Stimulated activated effector memory CD8-positive, alpha-beta T cell treated with anti-CD3 and anti-CD28 coated beads, Interleukin-12 subunit alpha, Interleukin-12 subunit beta, amount 100 ng/mL, for 72 hours (primary cell): ENCODE data around the gene RPH3AL.
"Not testable (repeated sequence)": the region's sequence is repeated elsewhere in the genome, so short reads cannot be mapped to it uniquely, and the experiment has no call there.

ENCODE experiments used
- ATAC-seq: fragments of 150-1000 bp; cut with Tn5 transposase; 2 replicates; pipeline ENCODE4 v1.10.0; 2021
- DNase-seq, 2 donors: peaks; one replicate each; pipeline ENCODE4 v3.0.0; 2021 to 2022; ENCODE audit warnings: low spot score in 2 of 2
- H3K27ac Mint-ChIP-seq: one replicate; pipeline ENCODE4 v1.8.0; 2022; ENCODE audit warnings: mild to moderate bottlenecking, mixed read lengths
- H3K36me3 Mint-ChIP-seq: one replicate; pipeline ENCODE4 v1.8.0; 2022; ENCODE audit warnings: mild to moderate bottlenecking, mixed read lengths
- H3K4me1 Mint-ChIP-seq: one replicate; pipeline ENCODE4 v1.8.0; 2022; ENCODE audit warnings: mixed read lengths
- H3K4me3 Mint-ChIP-seq: one replicate; pipeline ENCODE4 v1.8.0; 2022; ENCODE audit warnings: mild to moderate bottlenecking, mixed read lengths
- H3K9me3 Mint-ChIP-seq: one replicate; pipeline ENCODE4 v1.8.0; 2022; ENCODE audit warnings: mixed read lengths

RPH3AL gene

GRCh38 chr17:283911-284675, 68.5 kb downstream of the RPH3AL start:
- DNase-seq (no peak), ATAC-seq (no peak)
- Mint-ChIP-seq H3K4me1 (peaks cover 3% of the 10 kb centered on the region), H3K36me3 (no peaks in the 10 kb centered on the region), H3K4me3 (no peak overlapping the region), H3K27ac (no peak overlapping the region), H3K9me3 (no peaks in the 10 kb centered on the region)

GRCh38 chr17:282912-283882, 69.4 kb downstream of the RPH3AL start:
- no peaks in the 10 kb centered on the region for H3K36me3 Mint-ChIP-seq
- H3K4me3 Mint-ChIP-seq, result no peak overlapping the region
- H3K4me1 Mint-ChIP-seq, result no peaks in the 10 kb centered on the region
- DNase-seq (no peak), ATAC-seq (no peak)
- no peak overlapping the region for H3K27ac Mint-ChIP-seq
- H3K9me3 Mint-ChIP-seq, result no peaks in the 10 kb centered on the region

GRCh38 chr17:282000-282911, 70.4 kb downstream of the RPH3AL start:
- H3K4me3 Mint-ChIP-seq, result no peak overlapping the region
- no peak for DNase-seq
- ATAC-seq, result no peak
- H3K4me1 Mint-ChIP-seq, result no peaks in the 10 kb centered on the region
- no peak overlapping the region for H3K27ac Mint-ChIP-seq
- no peaks in the 10 kb centered on the region for H3K36me3 Mint-ChIP-seq
- no peaks in the 10 kb centered on the region for H3K9me3 Mint-ChIP-seq

- Mint-ChIP-seq H3K27ac (no peak overlapping the region), H3K36me3 (no peaks in the 10 kb centered on the region), H3K9me3 (no peaks in the 10 kb centered on the region), H3K4me1 (no peaks in the 10 kb centered on the region), H3K4me3 (no peak overlapping the region)
- no peak for ATAC-seq
- no peak for DNase-seq
Measured at GRCh38 chr17:281365-281999, 71.1 kb downstream of the RPH3AL start.

- Mint-ChIP-seq H3K9me3 (no peaks in the 10 kb centered on the region), H3K4me1 (no peaks in the 10 kb centered on the region), H3K36me3 (no peaks in the 10 kb centered on the region), H3K27ac (no peak overlapping the region), H3K4me3 (no peak overlapping the region)
- DNase-seq (no peak), ATAC-seq (no peak)
Measured at GRCh38 chr17:280901-281300, 71.7 kb downstream of the RPH3AL start.

GRCh38 chr17:280216-280615, 72.4 kb downstream of the RPH3AL start:
- H3K27ac Mint-ChIP-seq, result no peak overlapping the region
- DNase-seq, result no peak
- no peaks in the 10 kb centered on the region for H3K9me3 Mint-ChIP-seq
- ATAC-seq, result no peak
- no peaks in the 10 kb centered on the region for H3K4me1 Mint-ChIP-seq
- no peaks in the 10 kb centered on the region for H3K36me3 Mint-ChIP-seq
- no peak overlapping the region for H3K4me3 Mint-ChIP-seq

- Mint-ChIP-seq H3K9me3 (no peaks in the 10 kb centered on the region), H3K36me3 (no peaks in the 10 kb centered on the region), H3K4me1 (no peaks in the 10 kb centered on the region), H3K4me3 (no peak overlapping the region), H3K27ac (no peak overlapping the region)
- ATAC-seq, result no peak
- DNase-seq, result no peak
Measured at GRCh38 chr17:279776-280175, 72.8 kb downstream of the RPH3AL start.

GRCh38 chr17:279331-279730, 73.3 kb downstream of the RPH3AL start:
- H3K36me3 Mint-ChIP-seq, result no peaks in the 10 kb centered on the region
- no peak for ATAC-seq
- no peak overlapping the region for H3K4me3 Mint-ChIP-seq
- no peaks in the 10 kb centered on the region for H3K4me1 Mint-ChIP-seq
- no peaks in the 10 kb centered on the region for H3K9me3 Mint-ChIP-seq
- no peak overlapping the region for H3K27ac Mint-ChIP-seq
- DNase-seq, result no peak

GRCh38 chr17:278676-279059, 73.9 kb downstream of the RPH3AL start:
- no peak overlapping the region for H3K27ac Mint-ChIP-seq
- no peak overlapping the region for H3K4me3 Mint-ChIP-seq
- ATAC-seq (no peak), DNase-seq (no peak)
- H3K9me3 Mint-ChIP-seq, result no peaks in the 10 kb centered on the region
- H3K4me1 Mint-ChIP-seq, result no peaks in the 10 kb centered on the region
- H3K36me3 Mint-ChIP-seq, result no peaks in the 10 kb centered on the region

- Mint-ChIP-seq H3K4me3 (no peak overlapping the region), H3K36me3 (no peaks in the 10 kb centered on the region), H3K4me1 (no peaks in the 10 kb centered on the region), H3K27ac (no peak overlapping the region), H3K9me3 (no peaks in the 10 kb centered on the region)
- DNase-seq (no peak), ATAC-seq (no peak)
Measured at GRCh38 chr17:278055-278675, 74.4 kb downstream of the RPH3AL start.

GRCh38 chr17:274902-275301, 77.7 kb downstream of the RPH3AL start:
- no peak for ATAC-seq
- Mint-ChIP-seq H3K36me3 (no peaks in the 10 kb centered on the region), H3K27ac (no peak overlapping the region), H3K4me3 (no peak overlapping the region), H3K4me1 (no peaks in the 10 kb centered on the region), H3K9me3 (no peaks in the 10 kb centered on the region)
- no peak for DNase-seq

GRCh38 chr17:273981-274832, 78.4 kb downstream of the RPH3AL start:
- H3K36me3 Mint-ChIP-seq, result no peaks in the 10 kb centered on the region
- no peak for DNase-seq

GRCh38 chr17:272856-273255, 79.8 kb downstream of the RPH3AL start:
- not testable (repeated sequence) for H3K27ac Mint-ChIP-seq, H3K9me3 Mint-ChIP-seq, H3K36me3 Mint-ChIP-seq, DNase-seq, ATAC-seq, H3K4me1 Mint-ChIP-seq, H3K4me3 Mint-ChIP-seq

More at GRCh38 chr17:273981-274832, 78.4 kb downstream of the RPH3AL start:
- H3K9me3 Mint-ChIP-seq, result no peaks in the 10 kb centered on the region
- no peak for ATAC-seq
- H3K27ac Mint-ChIP-seq, result no peak overlapping the region
- H3K4me3 Mint-ChIP-seq, result no peak overlapping the region
- H3K4me1 Mint-ChIP-seq, result no peaks in the 10 kb centered on the region
